HL-60 (cell line): ENCODE measurements around the gene TADA2B.

Experiments
- DNase-seq, 2 experiments: peaks; one replicate each; pipeline ENCODE4 v3.0.0-alpha.2; 2010 to 2020; ENCODE audit warnings: low read depth in 1 of 2, low spot score in 1 of 2
- H3K27ac ChIP-seq: fragments of 250-450 bp; sonication (Bioruptor Pico); replicated peaks from 2 replicates; pipeline ENCODE4 v1.5.1; 2020; ENCODE audit warnings: mild to moderate bottlenecking, moderate library complexity
- H3K27me3 ChIP-seq: fragments of 250-450 bp; sonication (Bioruptor Pico); 2 replicates; pipeline ENCODE4 v1.5.1; 2021; ENCODE audit warnings: mild to moderate bottlenecking, moderate library complexity; ENCODE audit not compliant: insufficient read depth, poor library complexity, severe bottlenecking
- H3K4me3 ChIP-seq: replicated peaks from 2 replicates; pipeline ENCODE4 v1.5.1; 2011; ENCODE audit warnings: mild to moderate bottlenecking, control low read depth, low read length; ENCODE audit not compliant: insufficient read depth
- CTCF ChIP-seq: IDR thresholded peaks from one replicate; pipeline ENCODE4 v1.5.1; 2011; ENCODE audit warnings: low read length, control low read depth, inconsistent platforms; ENCODE audit not compliant: insufficient read depth
- GABPA ChIP-seq: IDR thresholded peaks from 2 replicates; pipeline ENCODE4 v1.6.1; 2012; ENCODE audit warnings: low read depth
- POLR2AphosphoS5 ChIP-seq: IDR thresholded peaks from 2 replicates; pipeline ENCODE4 v1.6.1; 2012; ENCODE audit warnings: low read depth
- REST ChIP-seq: IDR thresholded peaks from 2 replicates; pipeline ENCODE4 v1.6.1; 2012; ENCODE audit warnings: low read depth; ENCODE audit not compliant: insufficient replicate concordance
- SPI1 ChIP-seq: IDR thresholded peaks from 2 replicates; pipeline ENCODE4 v1.6.1; 2012; ENCODE audit warnings: low read depth, mild to moderate bottlenecking, borderline replicate concordance

TADA2B gene

GRCh38 chr4:7018281-7018680 is 24.9 kb upstream of the TADA2B start:
- Histone ChIP-seq H3K27me3 (no peaks in the 10 kb centered on the region), H3K27ac (no peak overlapping the region), H3K4me3 (no peak overlapping the region)
- no peak for DNase-seq
- no peak for TF ChIP-seq GABPA

DNA sequence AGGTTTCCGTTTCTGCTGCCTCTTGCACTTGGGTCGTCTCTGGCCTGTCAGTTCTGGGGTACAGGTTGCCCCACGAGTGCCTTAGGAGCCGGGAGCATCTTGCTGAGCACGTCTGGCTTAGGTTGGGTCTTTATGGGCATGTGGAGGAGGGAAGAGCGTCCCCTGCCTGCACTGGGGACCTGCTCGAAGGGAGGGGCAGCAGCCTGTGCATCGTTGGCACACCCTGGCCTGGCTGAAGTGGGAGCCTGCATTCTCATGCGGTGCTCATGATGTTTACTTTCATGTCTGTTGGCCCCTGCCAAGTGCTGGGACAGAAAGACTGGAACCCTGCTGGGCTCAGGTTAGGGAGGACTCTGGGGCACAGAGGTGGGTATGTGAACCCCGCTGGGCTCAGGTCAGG is 23.8 kb upstream of the TADA2B start:
- DNase-seq = no peak
- no peaks in the 10 kb centered on the region for H3K27me3 ChIP-seq
- TF ChIP-seq GABPA = no peak
- no peak for TF ChIP-seq POLR2AphosphoS5
- TF ChIP-seq REST = no peak
- no peak for TF ChIP-seq CTCF
- TF ChIP-seq SPI1 = no peak
- H3K27ac ChIP-seq = no peak overlapping the region
- no peak overlapping the region for H3K4me3 ChIP-seq

- Histone ChIP-seq H3K27ac (no peak overlapping the region), H3K4me3 (no peak overlapping the region), H3K27me3 (no peaks in the 10 kb centered on the region)
- no peak for DNase-seq
- no peak for TF ChIP-seq CTCF
- TF ChIP-seq POLR2AphosphoS5 = no peak
- no peak for TF ChIP-seq REST
- no peak for TF ChIP-seq GABPA
Measured at GRCh38 chr4:7020290-7020689, 22.9 kb upstream of the TADA2B start.

DNA sequence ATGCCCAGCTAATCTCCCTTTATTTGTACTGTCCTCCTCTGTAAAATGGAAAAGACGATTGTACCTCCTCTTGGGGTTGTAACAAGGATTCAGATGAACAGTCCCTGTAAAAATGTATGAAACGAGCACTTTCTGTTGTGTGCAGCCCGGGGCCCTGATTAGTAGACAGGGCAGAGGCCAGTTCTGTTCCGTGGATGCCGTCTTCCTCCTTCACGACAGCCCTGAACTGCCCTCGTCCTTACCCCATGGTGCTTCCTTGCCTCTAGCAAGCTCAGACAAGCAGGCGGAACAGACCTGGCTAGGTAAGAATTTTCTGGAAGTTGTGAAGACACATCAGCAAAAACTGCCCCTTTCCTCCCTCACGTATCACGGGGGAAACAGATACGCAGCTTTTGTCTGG is 22.3 kb upstream of the TADA2B start:
- TF ChIP-seq GABPA (no peak), REST (no peak), CTCF (no peak)
- H3K4me3 ChIP-seq = no peak overlapping the region
- no peak for DNase-seq
- H3K27me3 ChIP-seq = no peaks in the 10 kb centered on the region
- H3K27ac ChIP-seq = no peak overlapping the region
